ENCODE results near the gene CCDC110.

DNA sequence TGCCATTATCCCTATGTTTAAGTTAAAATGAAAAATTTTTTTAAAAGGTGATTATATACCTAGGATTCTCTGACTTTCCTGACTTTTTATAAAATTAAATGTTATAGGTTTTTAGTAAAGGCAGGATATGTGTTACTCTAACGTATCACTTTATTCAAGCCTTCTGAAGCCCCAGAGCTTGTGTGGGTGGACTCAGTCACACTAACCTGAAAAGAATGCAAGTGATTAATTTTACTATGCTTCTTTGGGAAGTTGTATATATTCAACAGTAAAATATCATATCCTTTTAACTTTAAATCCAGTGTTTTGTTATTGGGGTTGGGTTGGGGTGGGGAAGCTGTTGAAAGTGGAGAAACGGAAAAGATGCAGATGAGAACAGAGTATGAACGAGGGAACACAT lies 41.0 kb upstream of the CCDC110 start:
- TF ChIP-seq RAD21 (IDR thresholded peaks at IDR 0.05; ENCODE audit: low read length) (no peak), BHLHE40 (IDR thresholded peaks at IDR 0.05; ENCODE audit: low read depth, low read length) (no peak), MAFK (IDR thresholded peaks at IDR 0.05; ENCODE audit: low read depth, low read length) (no peak), CEBPB (IDR thresholded peaks at IDR 0.05; ENCODE audit: low read depth, low read length) (no peak)
- TF ChIP-seq, protein P1, sequence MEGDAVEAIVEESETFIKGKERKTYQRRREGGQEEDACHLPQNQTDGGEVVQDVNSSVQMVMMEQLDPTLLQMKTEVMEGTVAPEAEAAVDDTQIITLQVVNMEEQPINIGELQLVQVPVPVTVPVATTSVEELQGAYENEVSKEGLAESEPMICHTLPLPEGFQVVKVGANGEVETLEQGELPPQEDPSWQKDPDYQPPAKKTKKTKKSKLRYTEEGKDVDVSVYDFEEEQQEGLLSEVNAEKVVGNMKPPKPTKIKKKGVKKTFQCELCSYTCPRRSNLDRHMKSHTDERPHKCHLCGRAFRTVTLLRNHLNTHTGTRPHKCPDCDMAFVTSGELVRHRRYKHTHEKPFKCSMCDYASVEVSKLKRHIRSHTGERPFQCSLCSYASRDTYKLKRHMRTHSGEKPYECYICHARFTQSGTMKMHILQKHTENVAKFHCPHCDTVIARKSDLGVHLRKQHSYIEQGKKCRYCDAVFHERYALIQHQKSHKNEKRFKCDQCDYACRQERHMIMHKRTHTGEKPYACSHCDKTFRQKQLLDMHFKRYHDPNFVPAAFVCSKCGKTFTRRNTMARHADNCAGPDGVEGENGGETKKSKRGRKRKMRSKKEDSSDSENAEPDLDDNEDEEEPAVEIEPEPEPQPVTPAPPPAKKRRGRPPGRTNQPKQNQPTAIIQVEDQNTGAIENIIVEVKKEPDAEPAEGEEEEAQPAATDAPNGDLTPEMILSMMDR (conservative IDR thresholded peaks at IDR 0.05; ENCODE audit: low read depth, low read length): no peak
